H1 (cell line): Measurements from ENCODE around the gene NFATC1.

ENCODE experiments used
- BCL11A ChIP-seq, 2 experiments: IDR thresholded peaks; one replicate each; pipeline ENCODE4 v1.6.1; 2011; ENCODE audit warnings: low read depth in 2 of 2, low read length in 2 of 2, mild to moderate bottlenecking in 2 of 2
- CEBPB ChIP-seq: IDR thresholded peaks from 2 replicates; pipeline ENCODE4 v1.6.1; 2012; ENCODE audit warnings: low read depth, low read length
- EZH2 ChIP-seq: fragments of 200-600 bp; sonication (generic); IDR thresholded peaks from 2 replicates; pipeline ENCODE4 v1.7.1; 2012; ENCODE audit warnings: low read depth, mild to moderate bottlenecking, moderate library complexity, low read length, inconsistent platforms; ENCODE audit not compliant: severe bottlenecking
- HDAC2 ChIP-seq, 2 experiments: fragments of 300-600 bp in 1 of 2; sonication (generic) in 1 of 2; IDR thresholded peaks; 2 replicates each; pipeline ENCODE4 v1.6.1; 2011 to 2012; ENCODE audit warnings: low read depth in 2 of 2, low read length in 2 of 2, mild to moderate bottlenecking in 2 of 2, moderate library complexity in 2 of 2, borderline replicate concordance in 1 of 2, inconsistent platforms in 1 of 2
- PHF8 ChIP-seq: fragments of 200-600 bp; sonication (generic); conservative IDR thresholded peaks from 2 replicates; pipeline ENCODE4 v1.7.1; 2012; ENCODE audit warnings: low read depth, mild to moderate bottlenecking, inconsistent platforms, low read length, moderate library complexity
- POLR2A ChIP-seq, 2 experiments: IDR thresholded peaks; 1 replicate in 1 of 2; 2 replicates in 1 of 2; pipeline ENCODE4 v1.6.1; 2011; ENCODE audit warnings: low read depth in 2 of 2, low read length in 2 of 2, mild to moderate bottlenecking in 2 of 2; ENCODE audit errors: control extremely low read depth in 1 of 2
- POLR2AphosphoS5 ChIP-seq: IDR thresholded peaks from 2 replicates; pipeline ENCODE4 v1.6.1; 2011; ENCODE audit warnings: low read depth, low read length
- ZNF274 ChIP-seq: IDR thresholded peaks from 2 replicates; pipeline ENCODE4 v1.7.0; 2012; ENCODE audit warnings: low read length, borderline replicate concordance; ENCODE audit errors: extremely low read depth
- TF ChIP-seq, protein P1 (sequence below), 3 experiments: IDR thresholded peaks; 1 replicate in 2 of 3; 2 replicates in 1 of 3; pipeline versions ENCODE4 v1.5.1 to v1.6.1; 2011; ENCODE audit warnings: low read length in 3 of 3, mild to moderate bottlenecking in 3 of 3, inconsistent platforms in 2 of 3, low read depth in 1 of 3, moderate library complexity in 1 of 3; ENCODE audit not compliant: insufficient read depth in 1 of 3; ENCODE audit errors: control extremely low read depth in 1 of 3

DNA sequence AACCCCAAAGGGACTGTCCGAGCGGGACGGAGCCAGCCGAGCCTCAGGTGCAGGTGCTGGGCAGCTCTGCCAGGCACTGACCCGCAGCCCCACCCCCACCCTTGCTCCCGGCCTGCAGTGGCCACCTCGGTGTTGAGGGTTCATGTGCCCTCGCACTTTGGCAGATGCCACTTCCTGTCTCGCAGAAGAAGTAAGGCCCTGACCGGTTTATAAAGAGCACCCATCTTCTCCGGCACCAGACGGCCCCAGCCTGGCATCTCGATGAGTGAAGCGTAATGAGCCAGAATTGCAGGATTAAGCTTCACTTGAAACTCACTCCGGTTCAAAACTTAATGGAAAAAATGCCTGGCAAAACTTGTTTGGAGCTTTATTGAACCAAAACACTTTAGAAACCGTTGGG, 10.9 kb upstream of the NFATC1 start:
- TF ChIP-seq, protein P1, sequence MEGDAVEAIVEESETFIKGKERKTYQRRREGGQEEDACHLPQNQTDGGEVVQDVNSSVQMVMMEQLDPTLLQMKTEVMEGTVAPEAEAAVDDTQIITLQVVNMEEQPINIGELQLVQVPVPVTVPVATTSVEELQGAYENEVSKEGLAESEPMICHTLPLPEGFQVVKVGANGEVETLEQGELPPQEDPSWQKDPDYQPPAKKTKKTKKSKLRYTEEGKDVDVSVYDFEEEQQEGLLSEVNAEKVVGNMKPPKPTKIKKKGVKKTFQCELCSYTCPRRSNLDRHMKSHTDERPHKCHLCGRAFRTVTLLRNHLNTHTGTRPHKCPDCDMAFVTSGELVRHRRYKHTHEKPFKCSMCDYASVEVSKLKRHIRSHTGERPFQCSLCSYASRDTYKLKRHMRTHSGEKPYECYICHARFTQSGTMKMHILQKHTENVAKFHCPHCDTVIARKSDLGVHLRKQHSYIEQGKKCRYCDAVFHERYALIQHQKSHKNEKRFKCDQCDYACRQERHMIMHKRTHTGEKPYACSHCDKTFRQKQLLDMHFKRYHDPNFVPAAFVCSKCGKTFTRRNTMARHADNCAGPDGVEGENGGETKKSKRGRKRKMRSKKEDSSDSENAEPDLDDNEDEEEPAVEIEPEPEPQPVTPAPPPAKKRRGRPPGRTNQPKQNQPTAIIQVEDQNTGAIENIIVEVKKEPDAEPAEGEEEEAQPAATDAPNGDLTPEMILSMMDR (IDR thresholded peaks at IDR 0.05; ENCODE audit: control extremely low read depth in 1 of 3, insufficient read depth in 1 of 3, low read depth in 1 of 3, low read length in 3 of 3): no peak
- no peak for TF ChIP-seq HDAC2 (IDR thresholded peaks at IDR 0.05; ENCODE audit: borderline replicate concordance in 1 of 2, low read depth in 2 of 2, low read length in 2 of 2)
- TF ChIP-seq POLR2A (IDR thresholded peaks at IDR 0.05; ENCODE audit: control extremely low read depth in 1 of 2, low read depth in 2 of 2, low read length in 2 of 2): no peak
- TF ChIP-seq CEBPB: no peak
- TF ChIP-seq EZH2: no peak
- TF ChIP-seq ZNF274: no peak
- no peak for TF ChIP-seq BCL11A (IDR thresholded peaks at IDR 0.05; ENCODE audit: low read depth in 2 of 2, low read length in 2 of 2)
- no peak for TF ChIP-seq PHF8
- no peak for TF ChIP-seq POLR2AphosphoS5
